ENCODE measurements around the gene AKR1E2. TPM values are rescaled to one million over a fixed set of nuclear protein-coding genes. Genes with fewer than 3 reads are reported as not detected.

AKR1E2 gene
- total and polyA plus RNA-seq, 10 of the 15 experiments (the other 5 are each of a cell fraction or from before 2014, with no cell fraction given), result not detected

DNA sequence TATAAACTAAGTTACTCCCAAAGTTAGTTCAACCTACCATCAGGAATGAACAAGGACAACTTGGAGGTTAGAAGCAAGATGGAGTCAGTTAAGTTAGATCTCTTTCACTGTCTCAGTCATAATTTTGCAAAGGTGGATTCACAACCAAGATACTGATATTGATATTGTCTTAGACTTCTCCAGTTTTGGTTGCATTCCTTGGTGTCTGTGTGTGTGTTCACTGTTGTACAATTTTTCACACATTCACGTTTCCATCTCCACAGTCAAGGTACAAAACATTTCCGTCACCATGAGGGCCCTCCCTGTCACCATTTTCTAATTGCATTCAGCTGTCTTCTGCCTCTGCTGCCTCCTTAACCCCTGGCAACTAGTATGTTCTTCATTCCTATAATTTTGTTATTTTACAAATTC lies 41.1 kb downstream of the AKR1E2 start:
- POLR2A ChIA-PET, result no interaction called here
- TF ChIP-seq MXI1 (IDR thresholded peaks at IDR 0.05; ENCODE audit: low read depth, low read length) (no peak), WRNIP1 (IDR thresholded peaks at IDR 0.05; ENCODE audit: borderline replicate concordance, low read depth, low read length) (no peak), E2F4 (IDR thresholded peaks at IDR 0.05; ENCODE audit: low read depth, low read length) (no peak), RAD21 (IDR thresholded peaks at IDR 0.05; ENCODE audit: insufficient read depth, low read depth, low read length) (no peak), MYC (IDR thresholded peaks at IDR 0.05; ENCODE audit: insufficient read depth, insufficient read length, insufficient replicate concordance, low read length, severe bottlenecking) (no peak), SMAD5 (IDR thresholded peaks at IDR 0.05; ENCODE audit: low read depth) (no peak), NR2C2 (IDR thresholded peaks at IDR 0.05; ENCODE audit: borderline replicate concordance, control insufficient read depth, insufficient read length, low read depth) (no peak), ASH2L (IDR thresholded peaks at IDR 0.05; ENCODE audit: borderline replicate concordance, low read depth) (no peak), STAT1 (conservative IDR thresholded peaks at IDR 0.05) (no peak), NRF1 (conservative IDR thresholded peaks at IDR 0.05; ENCODE audit: low read depth, low read length) (no peak), RELA (IDR thresholded peaks at IDR 0.05; ENCODE audit: borderline replicate concordance, partially characterized antibody) (no peak), SRF (IDR thresholded peaks at IDR 0.05; ENCODE audit: low read depth in 2 of 2, low read length in 2 of 2) (no peak), NFYB (IDR thresholded peaks at IDR 0.05; ENCODE audit: insufficient read depth, low read depth, low read length) (no peak), CEBPB (IDR thresholded peaks at IDR 0.05; ENCODE audit: borderline replicate concordance in 1 of 2, low read depth in 2 of 2, low read length in 2 of 2) (no peak)
- TF ChIP-seq, protein P1, sequence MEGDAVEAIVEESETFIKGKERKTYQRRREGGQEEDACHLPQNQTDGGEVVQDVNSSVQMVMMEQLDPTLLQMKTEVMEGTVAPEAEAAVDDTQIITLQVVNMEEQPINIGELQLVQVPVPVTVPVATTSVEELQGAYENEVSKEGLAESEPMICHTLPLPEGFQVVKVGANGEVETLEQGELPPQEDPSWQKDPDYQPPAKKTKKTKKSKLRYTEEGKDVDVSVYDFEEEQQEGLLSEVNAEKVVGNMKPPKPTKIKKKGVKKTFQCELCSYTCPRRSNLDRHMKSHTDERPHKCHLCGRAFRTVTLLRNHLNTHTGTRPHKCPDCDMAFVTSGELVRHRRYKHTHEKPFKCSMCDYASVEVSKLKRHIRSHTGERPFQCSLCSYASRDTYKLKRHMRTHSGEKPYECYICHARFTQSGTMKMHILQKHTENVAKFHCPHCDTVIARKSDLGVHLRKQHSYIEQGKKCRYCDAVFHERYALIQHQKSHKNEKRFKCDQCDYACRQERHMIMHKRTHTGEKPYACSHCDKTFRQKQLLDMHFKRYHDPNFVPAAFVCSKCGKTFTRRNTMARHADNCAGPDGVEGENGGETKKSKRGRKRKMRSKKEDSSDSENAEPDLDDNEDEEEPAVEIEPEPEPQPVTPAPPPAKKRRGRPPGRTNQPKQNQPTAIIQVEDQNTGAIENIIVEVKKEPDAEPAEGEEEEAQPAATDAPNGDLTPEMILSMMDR (IDR thresholded peaks at IDR 0.05 in 2 of 3, conservative IDR thresholded peaks at IDR 0.05 in 1 of 3; ENCODE audit: control insufficient read depth in 2 of 3, extremely low read depth in 1 of 3, insufficient read depth in 1 of 3, low read depth in 3 of 3, low read length in 3 of 3), result no peak
- Histone ChIP-seq H2AFZ (ENCODE audit: control insufficient read depth, low read depth, low read length) (no peak overlapping the region), H3K9ac (ENCODE audit: control insufficient read depth, insufficient read depth, low read length) (no peak overlapping the region), H3K36me3 (ENCODE audit: control insufficient read depth in 2 of 2, insufficient read depth in 2 of 2, low read length in 1 of 2) (no peaks in the 10 kb centered on the region), H3K4me1 (ENCODE audit: control insufficient read depth, insufficient read depth, low read length) (no peaks in the 10 kb centered on the region), H3K4me3 (no peak overlapping the region), H3K9me3 (replicated peaks; ENCODE audit: control insufficient read depth, insufficient read depth, low read length) (no peaks in the 10 kb centered on the region), H3K27ac (ENCODE audit: control insufficient read depth, insufficient read depth) (no peak overlapping the region), H4K20me1 (ENCODE audit: control insufficient read depth, insufficient read depth) (no peaks in the 10 kb centered on the region), H3K4me2 (ENCODE audit: control insufficient read depth, insufficient read depth) (no peak overlapping the region), H3K79me2 (ENCODE audit: control insufficient read depth, insufficient read depth, low read length) (no peaks in the 10 kb centered on the region), H3K27me3 (replicated peaks in 1 of 2; ENCODE audit: control insufficient read depth in 2 of 2, insufficient read depth in 2 of 2, low read length in 1 of 2) (no peaks in the 10 kb centered on the region)
- 22% methylated on average over 2 of the region's 2 CpGs for WGBS (ENCODE audit: insufficient coverage, insufficient replicate concordance, low lambda C conversion rate, missing lambda C conversion rate)
- in situ Hi-C loops (cut with MboI), result no loop called here
- RAD21 ChIA-PET (ENCODE audit: unreplicated experiment), result no interaction called here
- ATAC-seq, result no peak
- SMC1A ChIA-PET (ENCODE audit: uncharacterized antibody, unreplicated experiment), result no interaction called here
- BruUV-seq (replicated peaks), result no TSS peak
- intact Hi-C loops (cut with micrococcal nuclease; ENCODE audit: unreplicated experiment), result no loop called here
- CTCF ChIA-PET, result interaction anchor here (1.0 kb wide), 1 partner anchor 17 kb away, joined by 3 read pairs; no protein-coding TSS in a partner anchor
- no peak for DNase-seq (ENCODE audit: low read depth, low spot score)
- no peak for FAIRE-seq

Measured in GM12878 (cell line).